Lung (tissue), 12 donors: Measurements from ENCODE around the gene SDF4. TPM values are rescaled to one million over a fixed set of nuclear protein-coding genes. Genes with fewer than 3 reads are reported as not detected.

ENCODE experiments used
- ATAC-seq: fragments of 200-7000 bp; cut with Tn5 transposase; one replicate; pipeline ENCODE4 v1.9.1; 2020; ENCODE audit warnings: moderate number of reproducible peaks; ENCODE audit not compliant: insufficient read depth, low FRiP score
- DNase-seq, 3 donors: peaks; one replicate each; pipeline ENCODE4 v3.0.0-alpha.2; 2013 to 2017
- H3K27ac ChIP-seq, 2 donors: one replicate each; pipeline ENCODE4 v1.5.1; 2013; ENCODE audit warnings: mild to moderate bottlenecking in 2 of 2, moderate library complexity in 2 of 2, control low read depth in 1 of 2, inconsistent platforms in 1 of 2, low read depth in 1 of 2, low read length in 1 of 2
- H3K27me3 ChIP-seq, 3 donors: one replicate each; pipeline ENCODE4 v1.5.1; 2013; ENCODE audit warnings: low read length in 2 of 3; ENCODE audit not compliant: control insufficient read depth in 3 of 3, insufficient read depth in 3 of 3
- H3K36me3 ChIP-seq, 4 donors: one replicate each; pipeline ENCODE4 v1.5.1; 2013; ENCODE audit warnings: low read length in 4 of 4, mild to moderate bottlenecking in 1 of 4, moderate library complexity in 1 of 4; ENCODE audit not compliant: control insufficient read depth in 4 of 4, insufficient read depth in 4 of 4
- H3K4me1 ChIP-seq, 5 donors: one replicate each; pipeline ENCODE4 v1.5.1; 2013; ENCODE audit warnings: low read length in 5 of 5, mild to moderate bottlenecking in 2 of 5, moderate library complexity in 1 of 5; ENCODE audit not compliant: control insufficient read depth in 5 of 5, insufficient read depth in 5 of 5
- H3K4me3 ChIP-seq: one replicate; pipeline ENCODE4 v1.5.1; 2013; ENCODE audit warnings: mild to moderate bottlenecking, control low read depth, moderate library complexity
- H3K9ac ChIP-seq, 2 donors: one replicate each; pipeline ENCODE4 v1.5.1; 2013; ENCODE audit warnings: low read length in 2 of 2, control low read depth in 1 of 2; ENCODE audit not compliant: insufficient read depth in 1 of 2
- H3K9me3 ChIP-seq, 4 donors: one replicate each; pipeline ENCODE4 v1.5.1; 2013; ENCODE audit warnings: low read length in 3 of 4, mild to moderate bottlenecking in 1 of 4, moderate library complexity in 1 of 4; ENCODE audit not compliant: control insufficient read depth in 4 of 4, insufficient read depth in 3 of 4
- CTCF ChIP-seq: IDR thresholded peaks from 2 replicates; pipeline ENCODE4 v1.5.1; 2012; ENCODE audit warnings: mild to moderate bottlenecking; ENCODE audit errors: control extremely low read depth, extremely low read depth
- WGBS, 2 donors: extraction: QIAGEN DNeasy Blood & Tissue Kit; methylation state at CpG; one replicate each; pipeline ENCODE4 v1.1.7; 2013; 5-methylcytosine and 5-hydroxymethylcytosine counted together
- polyA plus RNA-seq, 2 donors: library from polyadenylated mRNA; stranded (reverse); fragments of 200-250 nt; gene quantifications; one replicate each; pipeline ENCODE4 v1.2.1, GENCODE V29; 2013
- total RNA-seq, 2 donors: library from RNA; depleted of rRNA in 1 of 2; stranded (reverse); fragments of >200 nt in 1 of 2; gene quantifications; one replicate each; pipeline ENCODE4 v1.2.1, GENCODE V29; 2014 to 2021
- donor health status: control.
- donor health status: control.
- donor health status: Bipolar disorder and iron deficiency.
- donor health status: healthy.
- donor health status: DM: yes; HTN: yes; CAD: no.

SDF4 gene
- total and polyA plus RNA-seq, 4 donors: 65.7 to 189 (median 143) TPM

DNA sequence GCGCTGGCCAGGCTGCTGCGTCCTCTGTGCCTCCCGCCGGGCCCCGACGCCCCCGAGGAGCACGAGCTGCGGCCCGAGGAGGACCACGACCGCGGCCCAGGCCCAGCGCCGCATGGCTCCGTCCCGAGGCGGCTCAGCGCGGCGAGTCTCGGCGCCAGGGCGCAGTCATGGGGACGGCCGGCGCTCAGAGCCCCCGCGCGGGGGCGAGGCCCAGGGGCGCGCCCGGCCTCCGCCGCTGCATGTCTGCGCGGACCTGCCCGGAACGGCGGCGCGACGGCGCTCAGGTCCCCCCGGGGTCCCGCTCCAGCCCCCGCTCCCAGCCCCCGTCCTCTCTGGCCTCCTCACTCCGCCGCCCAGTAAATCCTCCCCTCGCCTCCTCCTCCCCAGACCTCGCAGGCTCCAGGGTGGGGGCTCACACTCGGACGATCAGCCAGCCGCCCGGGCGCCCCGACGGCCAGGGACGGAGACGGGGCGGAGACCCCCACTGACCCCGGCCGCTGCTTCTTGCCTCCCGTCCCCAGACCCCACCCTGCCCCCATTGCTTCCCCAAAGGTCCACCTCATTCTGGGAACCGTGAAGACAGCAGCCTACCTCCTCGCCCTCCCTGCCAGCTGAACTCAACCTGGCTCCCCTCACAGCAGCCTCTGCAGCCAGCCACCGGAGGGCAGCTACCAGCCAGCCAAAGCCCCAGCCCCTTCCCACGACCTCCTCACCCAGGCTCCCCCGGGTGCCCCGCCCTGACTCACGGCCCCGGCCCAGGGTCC is 15.0 kb upstream of the SDF4 start, which contains the start of gene C1QTNF12:
Gene C1QTNF12 (minus strand): TSS at position 146 of the 764 bp plus-strand sequence. CDS start 32 bp downstream, at position 114.
- H3K4me1 ChIP-seq: peaks cover 0 to 5% (median 0%) of the 10 kb centered on the region in 5 donors
- H3K27ac ChIP-seq: no peak within 1 kb of the TSS
- H3K9me3 ChIP-seq: peaks cover 0 to 7% (median 0%) of the 10 kb centered on the region in 4 donors
- DNase-seq: no peak
- H3K36me3 ChIP-seq: no peaks in the 10 kb centered on the region
- peaks cover 6 to 27% (median 19%) of the 10 kb centered on the region in 3 donors for H3K27me3 ChIP-seq
- ATAC-seq: no peak
- WGBS, 2 donors: 4 to 5% methylated on average over 52 to 74 of the region's 74 CpGs
- H3K4me3 ChIP-seq: no peak within 1 kb of the TSS
- TF ChIP-seq CTCF: no peak
- H3K9ac ChIP-seq: no peak within 1 kb of the TSS

DNA sequence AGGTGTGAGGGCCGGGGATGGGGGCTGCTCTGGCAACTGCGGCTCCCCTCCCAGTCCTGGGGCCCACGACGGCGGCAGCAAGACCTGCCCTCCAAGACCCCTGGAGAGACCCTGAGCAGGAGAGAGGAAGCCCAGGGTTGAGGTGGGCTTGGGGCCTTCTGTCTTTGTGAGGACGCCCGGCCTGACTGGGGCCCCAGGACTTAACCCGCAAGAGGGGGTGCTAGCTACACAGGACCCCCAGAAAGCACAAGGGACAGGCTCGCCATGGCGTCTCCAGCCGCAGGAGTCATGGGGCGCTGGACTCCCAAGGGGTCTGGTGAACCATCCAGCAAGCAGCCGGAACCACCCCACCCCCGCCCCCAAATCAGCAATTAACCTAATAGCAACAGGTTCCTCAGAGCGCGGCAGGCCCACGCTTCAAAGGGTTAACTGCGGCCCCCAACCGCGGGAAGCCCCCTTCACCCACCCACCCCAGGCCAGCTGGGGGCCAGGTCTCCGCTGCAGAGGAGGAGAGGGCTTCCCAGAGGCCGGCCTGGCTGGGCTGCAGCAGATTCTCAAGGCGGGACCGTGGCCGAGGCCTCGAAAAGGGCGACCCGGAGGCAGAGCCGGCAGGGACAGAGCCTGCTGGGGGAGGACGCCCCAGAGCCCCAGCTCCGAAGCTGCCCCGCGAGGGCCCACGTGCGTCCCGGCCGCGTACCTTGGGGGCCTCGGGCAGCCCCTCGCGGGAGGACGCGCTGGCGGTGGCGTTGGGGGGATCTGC is 14.2 kb upstream of the SDF4 start:
- TF ChIP-seq CTCF: no peak
- Histone ChIP-seq H3K9me3 (peaks cover 0 to 7% (median 0%) of the 10 kb centered on the region in 4 donors), H3K36me3 (no peaks in the 10 kb centered on the region), H3K27ac (no peak overlapping the region), H3K4me3 (no peak overlapping the region), H3K27me3 (peaks cover 6 to 27% (median 19%) of the 10 kb centered on the region in 3 donors), H3K9ac (no peak overlapping the region), H3K4me1 (peaks cover 0 to 5% (median 0%) of the 10 kb centered on the region in 5 donors)
- whole genome bisulfite sequencing, 2 donors: 36 to 40% methylated on average over 32 to 45 of the region's 45 CpGs
- ATAC-seq: no peak
- DNase-seq: no peak

- no peak for TF ChIP-seq CTCF
- Histone ChIP-seq H3K36me3 (no peaks in the 10 kb centered on the region), H3K27ac (no peak overlapping the region), H3K4me3 (no peak overlapping the region), H3K9ac (no peak overlapping the region), H3K4me1 (peaks cover 0 to 5% (median 0%) of the 10 kb centered on the region in 5 donors), H3K9me3 (peaks cover 0 to 7% (median 0%) of the 10 kb centered on the region in 4 donors), H3K27me3 (peaks cover 6 to 27% (median 19%) of the 10 kb centered on the region in 3 donors)
- DNase-seq: no peak
- no peak for ATAC-seq
- WGBS, 2 donors: 69 to 77% methylated on average over 18 to 23 of the region's 23 CpGs
Measured at GRCh38 chr1:1245178-1245816, 13.5 kb upstream of the SDF4 start.
